HG03175 (cell line): Measurements from ENCODE around the gene LIN7C.

Experiments
- ATAC-seq: cut with Tn5 transposase; IDR thresholded peaks from one replicate; pipeline ENCODE4 v1.9.1; 2021; ENCODE audit warnings: mild to moderate bottlenecking, moderate library complexity; ENCODE audit not compliant: unreplicated experiment

LIN7C gene

DNA sequence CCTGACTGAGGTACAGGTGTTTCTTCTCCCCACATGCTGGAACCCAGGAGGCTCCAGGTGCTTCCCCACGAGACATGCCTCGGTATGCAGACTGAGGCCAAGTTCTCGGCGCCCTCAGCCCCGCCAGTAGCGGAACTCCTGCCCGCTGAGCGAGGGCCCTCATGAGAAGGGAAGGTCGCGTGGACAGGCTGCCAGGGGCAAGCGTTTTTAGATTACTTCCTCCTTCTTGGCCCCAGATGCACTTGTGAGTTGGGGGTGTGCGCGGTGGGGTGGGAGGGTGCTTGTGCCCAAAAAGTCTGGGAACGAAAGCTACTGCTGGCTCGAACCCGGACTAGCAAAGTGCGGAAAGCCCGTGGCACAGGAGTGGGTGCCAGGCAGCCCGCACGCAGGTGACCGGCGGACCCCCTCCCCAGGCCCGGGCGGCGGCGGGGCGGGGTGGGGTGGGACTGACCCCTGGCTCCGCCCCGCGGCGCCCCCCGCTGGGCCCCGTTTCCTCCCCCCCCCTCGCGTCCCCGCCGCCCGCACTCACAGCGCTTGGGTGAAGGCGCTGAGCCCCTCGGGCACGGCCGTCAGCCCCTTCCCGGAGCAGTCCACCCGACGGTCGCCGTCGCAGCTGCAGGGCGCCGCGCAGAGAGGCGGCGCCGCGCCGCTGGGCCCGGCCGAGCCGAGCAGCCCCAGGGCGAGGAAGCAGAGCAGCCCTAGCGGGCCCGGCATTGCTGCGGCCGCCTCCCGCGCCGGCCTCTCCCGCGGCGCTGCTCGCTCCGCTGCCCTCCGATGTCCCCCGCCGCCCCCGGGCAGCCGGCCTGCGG, 34.8 kb downstream of the LIN7C start:
- ATAC-seq, result peak; percentile 46

DNA sequence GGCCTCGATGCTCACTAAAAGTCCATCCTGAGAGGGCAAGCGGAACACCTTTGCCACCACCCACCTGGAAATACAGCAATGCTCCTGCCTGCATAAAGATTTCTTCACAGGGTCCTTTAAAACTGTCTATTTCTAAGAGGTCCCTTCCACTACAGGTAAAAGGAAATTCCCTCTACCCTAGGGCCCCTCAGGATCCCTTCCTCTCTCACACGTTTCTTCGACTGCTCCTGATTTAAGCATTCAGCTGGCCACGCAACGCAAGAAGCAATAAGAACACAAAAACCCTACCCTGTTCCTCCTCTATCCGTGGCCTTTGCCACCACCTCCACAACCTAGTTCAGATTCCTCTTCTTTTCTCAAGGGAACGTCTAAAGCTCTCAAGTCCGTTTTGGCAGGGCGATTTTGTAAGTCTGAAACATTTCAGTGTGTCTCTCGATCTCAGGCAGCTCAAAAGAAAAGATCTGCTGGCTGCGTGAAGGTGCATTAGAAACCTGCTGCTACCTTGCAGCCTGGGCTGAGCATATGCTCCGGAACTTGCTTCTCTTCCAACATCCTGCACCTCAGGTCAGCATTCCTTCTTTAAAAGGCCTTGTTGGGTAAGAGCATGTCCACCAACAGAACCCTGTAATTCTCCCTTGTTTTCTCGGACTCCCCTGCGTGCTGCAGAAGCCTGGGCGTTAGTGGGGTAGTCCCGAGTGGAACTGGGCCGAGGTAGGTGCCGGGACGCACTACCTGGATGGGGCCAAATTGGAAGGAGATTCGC, 35.6 kb downstream of the LIN7C start:
- no peak for ATAC-seq

GRCh38 chr11:27470166-27470565, 36.4 kb downstream of the LIN7C start:
- no peak for ATAC-seq

DNA sequence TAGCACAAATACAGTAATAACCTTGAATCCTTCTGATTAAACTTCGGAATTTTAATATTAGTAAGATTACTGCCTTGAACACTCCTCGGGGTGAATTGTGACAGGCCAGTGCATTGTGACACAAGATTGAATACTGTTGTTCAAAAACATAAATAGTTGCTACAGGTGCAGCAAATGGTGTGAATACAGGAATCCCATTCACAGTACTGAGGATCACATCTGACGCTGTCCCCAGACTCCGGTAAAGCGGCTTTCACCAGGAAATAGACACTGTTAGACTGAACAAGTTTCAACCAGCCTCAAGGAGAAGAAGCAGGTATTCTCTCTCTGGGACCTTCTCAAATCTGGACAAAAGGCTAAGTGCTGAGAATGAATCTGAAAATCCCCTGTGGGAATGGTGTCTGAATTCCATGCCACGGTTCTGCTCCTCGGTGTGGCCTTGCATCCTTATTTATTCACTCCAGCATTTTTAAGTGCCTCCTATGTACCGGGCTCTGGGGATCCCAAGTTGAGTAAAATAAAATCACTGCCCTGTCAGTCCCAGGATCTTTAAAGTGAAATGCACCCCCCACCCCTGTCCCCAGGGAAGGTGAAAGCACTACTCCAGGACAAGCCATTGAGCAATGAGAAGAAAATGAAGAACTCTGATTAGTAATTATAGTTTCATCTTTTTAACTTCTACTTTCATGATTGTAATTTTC, 37.4 kb downstream of the LIN7C start:
- ATAC-seq, result no peak

DNA sequence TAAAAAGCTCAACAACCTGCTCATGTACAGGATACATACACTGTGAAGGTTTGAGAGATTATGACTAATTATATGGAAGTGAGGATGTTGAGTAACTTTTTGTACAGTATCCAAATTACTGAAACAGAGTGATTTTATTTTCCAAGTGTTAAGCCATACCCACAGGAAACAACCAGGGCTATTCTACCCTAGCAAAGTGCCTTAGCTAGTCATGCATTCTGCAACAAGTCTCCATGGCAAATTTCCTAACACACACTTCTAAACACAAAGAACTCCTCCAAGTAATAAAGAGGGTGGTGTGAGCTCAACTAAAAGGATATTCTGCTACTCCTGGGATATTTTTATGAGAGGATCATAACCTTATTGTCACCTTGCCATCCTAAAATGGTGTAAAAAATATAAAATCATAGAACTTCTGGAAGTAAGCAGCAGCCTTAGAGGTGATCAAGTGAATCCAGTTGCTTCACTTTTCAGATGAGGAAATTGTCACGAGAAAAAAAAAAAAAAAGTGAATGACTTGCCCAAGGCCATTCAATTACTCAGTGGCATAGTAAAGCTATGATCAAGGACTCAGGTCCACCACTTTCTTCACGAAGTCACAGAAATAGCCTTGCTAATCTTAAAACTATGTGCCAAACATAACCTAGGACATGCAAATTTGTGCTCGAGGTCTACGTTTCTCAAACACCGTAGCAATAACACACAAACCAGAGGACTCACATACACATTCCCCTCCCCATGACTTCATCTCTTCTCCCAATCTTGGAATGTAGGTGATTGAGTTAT, 38.2 kb downstream of the LIN7C start:
- no peak for ATAC-seq

DNA sequence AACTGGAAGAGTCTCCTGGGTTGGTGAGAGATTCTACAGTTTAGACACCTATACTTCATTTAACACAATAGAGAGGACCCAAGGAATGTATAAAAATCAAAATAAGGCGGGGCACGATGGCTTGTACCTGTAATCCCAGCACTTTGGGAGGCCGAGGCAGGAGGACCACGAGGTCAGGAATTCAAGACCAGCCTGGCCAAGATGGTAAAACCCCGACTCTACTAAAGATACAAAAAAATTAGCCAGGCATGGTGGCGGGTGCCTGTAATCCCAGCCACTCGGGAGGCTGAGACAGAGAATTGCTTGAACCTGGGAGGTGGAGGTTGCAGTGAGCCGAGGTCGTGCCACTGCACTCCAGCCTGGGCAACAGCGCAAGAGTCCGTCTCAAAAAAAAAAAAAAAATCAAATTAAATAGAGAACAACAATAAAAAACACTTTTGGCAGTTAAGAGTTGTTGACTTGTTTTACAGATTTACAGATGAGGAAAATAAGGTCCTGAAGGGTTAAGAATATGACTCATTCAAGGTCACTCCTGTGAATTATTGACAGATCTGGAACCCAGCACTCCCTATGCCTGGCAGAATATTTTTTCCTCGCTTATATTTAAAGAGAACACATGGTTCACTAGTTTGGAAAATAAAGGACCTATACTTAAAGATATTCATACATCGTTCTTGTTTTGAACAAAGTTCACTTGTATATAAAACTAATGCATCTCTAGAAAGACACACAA, 39.2 kb downstream of the LIN7C start:
- ATAC-seq, result no peak

- no peak for ATAC-seq
Observed at GRCh38 chr11:27466363-27466762, 40.2 kb downstream of the LIN7C start.

DNA sequence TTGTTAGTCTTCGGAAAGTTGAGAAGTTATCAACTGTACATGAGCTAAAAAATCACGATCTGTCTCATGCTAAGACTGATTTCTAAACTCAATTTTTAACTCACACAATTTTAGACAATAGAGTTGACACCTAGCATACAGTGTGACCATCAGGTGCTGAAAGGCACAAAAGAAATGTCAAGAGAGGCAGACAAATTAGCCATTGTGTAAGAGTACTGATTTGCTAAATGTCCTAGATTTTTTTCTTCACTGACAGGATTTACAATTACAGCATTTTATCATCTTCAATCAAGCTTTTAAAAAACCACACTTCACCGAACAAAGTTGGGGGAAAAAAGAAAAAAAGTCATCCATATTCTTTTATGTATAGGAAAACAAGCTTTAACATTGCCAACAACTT, 40.9 kb downstream of the LIN7C start:
- ATAC-seq, result no peak

DNA sequence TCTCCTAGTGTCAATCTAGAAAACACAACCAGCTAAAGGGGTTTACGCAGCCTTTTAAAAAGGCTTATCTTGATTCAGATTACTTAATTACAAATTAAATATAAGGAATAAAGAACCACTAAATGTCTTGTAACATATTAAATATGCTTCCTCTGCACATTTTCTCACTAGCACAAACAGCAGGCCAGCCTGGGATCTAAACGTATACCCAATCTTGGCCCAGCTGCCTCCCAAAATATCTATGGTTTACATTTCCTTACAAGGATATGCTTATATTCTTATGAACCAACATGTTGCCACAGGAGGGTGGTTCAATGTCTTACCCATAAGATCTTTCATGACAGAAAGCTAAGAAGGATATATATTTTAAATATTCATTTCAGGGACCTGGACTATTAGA, 41.7 kb downstream of the LIN7C start:
- ATAC-seq, result no peak

DNA sequence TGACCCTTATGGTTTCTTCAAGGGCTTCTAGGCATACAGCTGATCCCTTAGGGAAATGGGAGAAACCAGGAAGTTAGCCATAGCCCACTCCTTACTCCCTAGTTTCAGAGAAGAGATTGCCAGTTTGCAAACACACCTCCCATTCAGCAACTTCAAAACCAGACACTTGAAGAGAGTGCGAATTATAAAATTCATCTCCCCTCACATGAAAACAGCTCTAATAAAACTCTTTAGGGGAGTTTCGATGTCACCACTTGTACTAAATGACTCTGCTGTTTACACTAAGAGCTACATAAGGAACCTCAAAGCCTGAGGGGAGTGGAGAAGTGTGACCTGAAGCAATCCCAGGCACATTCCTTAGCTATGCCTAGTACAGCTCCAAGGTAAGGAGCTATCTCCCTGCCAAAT, 42.3 kb downstream of the LIN7C start:
- ATAC-seq, result no peak

DNA sequence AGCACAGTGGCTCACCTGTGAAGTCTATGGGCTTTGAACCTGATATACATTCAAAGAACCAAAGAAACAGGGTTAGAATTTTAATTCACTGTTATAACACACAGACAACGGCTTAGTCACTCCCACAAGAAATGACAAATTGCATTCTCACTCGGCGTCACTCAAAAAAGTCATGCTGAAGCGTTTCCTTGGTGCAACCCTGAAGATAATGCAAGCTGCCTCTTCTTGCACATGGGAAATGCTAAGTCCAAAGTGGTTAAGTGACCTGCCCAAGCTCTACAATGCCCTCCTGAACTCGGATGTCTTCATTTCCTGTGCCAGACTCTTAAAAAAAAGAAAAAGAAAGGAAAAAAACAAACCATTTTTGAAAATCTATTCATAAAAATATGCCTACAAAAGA, 44.0 kb downstream of the LIN7C start:
- no peak for ATAC-seq

- ATAC-seq, result no peak
Observed at GRCh38 chr11:27460158-27460978, 46.2 kb downstream of the LIN7C start.

DNA sequence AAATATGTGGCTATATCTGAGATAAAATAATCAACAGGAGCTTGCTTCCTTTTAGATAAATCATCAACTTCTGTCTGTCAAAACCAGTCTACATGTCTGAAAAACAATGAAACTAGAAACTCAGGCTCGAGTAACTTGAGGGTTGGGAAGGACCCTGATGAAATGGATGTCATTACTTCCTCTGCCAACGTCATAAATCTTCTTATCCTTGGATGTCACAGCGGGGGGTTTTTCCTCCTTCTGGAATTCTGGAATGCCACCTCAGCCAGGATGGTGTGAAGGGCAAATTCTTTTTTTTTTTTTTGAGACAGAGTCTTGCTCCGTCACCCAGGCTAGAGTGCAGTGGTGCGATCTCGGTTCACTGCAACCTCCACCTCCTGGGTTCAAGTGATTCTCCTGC, 47.4 kb downstream of the LIN7C start:
- no peak for ATAC-seq

DNA sequence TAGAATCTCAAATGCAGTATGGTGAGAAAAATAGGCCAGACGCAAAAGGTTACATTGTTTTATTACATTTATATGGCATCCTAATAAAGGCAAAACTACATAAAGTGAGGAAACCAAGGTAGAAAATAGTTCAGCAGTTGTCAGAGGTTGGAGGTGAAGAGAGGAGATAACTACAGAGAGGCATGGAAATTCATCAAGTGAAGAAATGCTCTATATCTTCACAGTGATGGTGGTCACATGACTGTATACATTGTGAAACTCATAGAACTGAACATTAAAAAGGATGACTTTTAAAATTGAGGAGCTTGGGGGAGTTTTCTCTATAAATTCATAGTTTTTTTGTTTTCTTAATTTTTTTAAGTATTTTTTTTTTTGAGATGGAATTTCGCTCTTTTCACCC, 48.4 kb downstream of the LIN7C start:
- ATAC-seq, result no peak

- ATAC-seq, result no peak
Observed at GRCh38 chr11:27456795-27457329, 49.7 kb downstream of the LIN7C start.

GRCh38 chr11:27456140-27456794, 50.3 kb downstream of the LIN7C start:
- no peak for ATAC-seq

DNA sequence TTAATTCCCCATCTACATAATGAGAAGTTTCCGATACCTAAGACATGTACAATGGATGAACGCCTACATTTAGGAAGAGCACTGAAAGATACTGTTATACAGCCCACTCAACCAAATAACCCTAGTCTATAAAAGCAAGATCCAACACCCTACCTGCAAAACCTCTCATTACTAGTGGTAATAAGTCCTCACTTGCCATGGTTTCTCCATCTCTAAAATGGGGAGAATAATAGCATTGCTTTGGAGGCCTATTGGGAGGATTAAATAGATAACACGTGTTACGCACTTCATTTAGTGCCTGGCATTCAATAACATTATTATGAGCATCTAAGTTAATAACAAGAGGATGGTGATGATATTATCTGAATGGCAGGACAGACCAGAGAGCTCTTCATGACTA, 50.9 kb downstream of the LIN7C start:
- no peak for ATAC-seq

- no peak for ATAC-seq
Observed at GRCh38 chr11:27453701-27454100, 52.9 kb downstream of the LIN7C start.

- ATAC-seq, result no peak
Observed at GRCh38 chr11:27452147-27452546, 54.4 kb downstream of the LIN7C start.
